IMR-90 (cell line): ENCODE results near the gene SEMG1. TPM values are rescaled to one million over a fixed set of nuclear protein-coding genes. Genes with fewer than 3 reads are reported as not detected.

Experiments
- ATAC-seq: fragments of 200-7000 bp; cut with Tn5 transposase; 2 replicates; pipeline ENCODE4 v1.9.1; 2020; ENCODE audit warnings: low read depth, mild to moderate bottlenecking, moderate library complexity
- BruUV-seq: library from RNA; stranded (reverse); fragments of 400-500 nt; replicated peaks from 2 replicates; lab custom pipeline; 2021; lab: Mats Ljungman, UMichigan
- CTCF ChIA-PET: fragments of 300-600 bp; formaldehyde crosslinking; extraction: SDS; loops from one replicate; lab custom pipeline; 2021; ENCODE audit warnings: antibody characterized with exemption; lab: Yijun Ruan, JAX
- POLR2A ChIA-PET: fragments of 300-600 bp; sonication (Branson Sonifier 250); formaldehyde crosslinking; loops from one replicate; lab custom pipeline; 2022; ENCODE audit warnings: antibody characterized with exemption; ENCODE audit not compliant: unreplicated experiment; lab: Charles Lee
- DNase-seq: peaks from one replicate; pipeline ENCODE4 v3.0.0; 2013
- H2AFZ ChIP-seq: replicated peaks from 2 replicates; pipeline ENCODE3; 2013; ENCODE audit warnings: low read length, mild to moderate bottlenecking; ENCODE audit not compliant: poor library complexity
- H2AK5ac ChIP-seq: 2 replicates; pipeline ENCODE4 v1.6.1; 2013; ENCODE audit warnings: low read depth, low read length, inconsistent platforms
- H2AK9ac ChIP-seq: replicated peaks from 2 replicates; pipeline ENCODE3; 2013; ENCODE audit warnings: mild to moderate bottlenecking, low read depth, low read length, moderate library complexity; ENCODE audit not compliant: poor library complexity
- H2BK120ac ChIP-seq: 2 replicates; pipeline ENCODE4 v1.6.1; 2013; ENCODE audit warnings: low read depth, low read length, inconsistent platforms
- H2BK15ac ChIP-seq: 3 replicates; pipeline ENCODE4 v1.6.1; 2013; ENCODE audit warnings: low read depth, low read length, inconsistent platforms
- H2BK20ac ChIP-seq: 2 replicates; pipeline ENCODE4 v1.6.1; 2013; ENCODE audit warnings: low read depth, mild to moderate bottlenecking, inconsistent platforms, low read length, moderate library complexity
- H2BK5ac ChIP-seq: 2 replicates; pipeline ENCODE4 v1.6.1; 2013; ENCODE audit warnings: mild to moderate bottlenecking, low read depth, low read length, inconsistent platforms; ENCODE audit not compliant: poor library complexity, severe bottlenecking
- H3K14ac ChIP-seq: replicated peaks from 2 replicates; pipeline ENCODE4 v1.6.1; 2013; ENCODE audit warnings: low read depth, low read length, inconsistent platforms
- H3K18ac ChIP-seq: 2 replicates; pipeline ENCODE4 v1.6.1; 2013; ENCODE audit warnings: low read depth, low read length, control low read depth
- H3K23ac ChIP-seq: 2 replicates; pipeline ENCODE4 v1.6.1; 2013; ENCODE audit warnings: low read depth, low read length, inconsistent platforms
- H3K27ac ChIP-seq: 2 replicates; pipeline ENCODE4 v1.5.1; 2013; ENCODE audit warnings: mild to moderate bottlenecking, control low read depth, low read length; ENCODE audit not compliant: insufficient read depth
- H3K27me3 ChIP-seq: 2 replicates; pipeline ENCODE4 v1.6.1; 2013; ENCODE audit warnings: low read length; ENCODE audit not compliant: control insufficient read depth, insufficient read depth
- H3K36me3 ChIP-seq: 2 replicates; pipeline ENCODE4 v1.6.1; 2013; ENCODE audit warnings: low read length, mixed read lengths; ENCODE audit not compliant: control insufficient read depth, insufficient read depth
- H3K4ac ChIP-seq: 2 replicates; pipeline ENCODE4 v1.6.1; 2013; ENCODE audit warnings: low read depth, low read length, inconsistent platforms
- H3K4me1 ChIP-seq: 2 replicates; pipeline ENCODE4 v1.6.1; 2013; ENCODE audit warnings: low read length, mixed read lengths; ENCODE audit not compliant: control insufficient read depth, insufficient read depth
- H3K4me2 ChIP-seq: 2 replicates; pipeline ENCODE4 v1.6.1; 2013; ENCODE audit warnings: low read depth, mild to moderate bottlenecking, control low read depth, low read length, moderate library complexity
- H3K4me3 ChIP-seq: 2 replicates; pipeline ENCODE4 v1.5.1; 2013; ENCODE audit warnings: low read depth, mild to moderate bottlenecking, control low read depth, low read length, moderate library complexity; ENCODE audit not compliant: insufficient read depth
- H3K56ac ChIP-seq: 2 replicates; pipeline ENCODE4 v1.6.1; 2013; ENCODE audit warnings: low read length, inconsistent platforms; ENCODE audit not compliant: insufficient read depth; ENCODE audit errors: extremely low read depth
- H3K79me1 ChIP-seq, 2 experiments: 2 replicates each; pipeline ENCODE4 v1.6.1; 2013; ENCODE audit warnings: low read length in 2 of 2, inconsistent platforms in 1 of 2, low read depth in 1 of 2
- H3K9ac ChIP-seq: 2 replicates; pipeline ENCODE4 v1.6.1; 2013; ENCODE audit warnings: low read depth, low read length, control low read depth
- H3K9me1 ChIP-seq: 2 replicates; pipeline ENCODE4 v1.6.1; 2013; ENCODE audit warnings: low read length, inconsistent platforms; ENCODE audit not compliant: insufficient read depth
- H3K9me3 ChIP-seq: 2 replicates; pipeline ENCODE4 v1.6.1; 2013; ENCODE audit warnings: low read length; ENCODE audit not compliant: control insufficient read depth, insufficient read depth
- H4K20me1 ChIP-seq: 2 replicates; pipeline ENCODE4 v1.6.1; 2013; ENCODE audit warnings: low read length, inconsistent platforms; ENCODE audit not compliant: insufficient read depth
- H4K5ac ChIP-seq: 2 replicates; pipeline ENCODE4 v1.6.1; 2013; ENCODE audit warnings: mild to moderate bottlenecking, low read depth, low read length, control low read depth
- H4K8ac ChIP-seq, 2 experiments: 2 replicates each; pipeline ENCODE4 v1.6.1; 2013; ENCODE audit warnings: low read depth in 2 of 2, low read length in 2 of 2, control low read depth in 1 of 2, inconsistent platforms in 1 of 2
- H4K91ac ChIP-seq: 2 replicates; pipeline ENCODE4 v1.6.1; 2013; ENCODE audit warnings: low read depth, low read length, inconsistent platforms; ENCODE audit not compliant: insufficient read depth
- RAD21 ChIP-seq: IDR thresholded peaks from 2 replicates; pipeline ENCODE4 v1.6.1; 2012; ENCODE audit warnings: low read length, improper control_type of control experiment
- WGBS, 2 experiments: methylation state at CpG; one replicate each; pipeline versions ENCODE4 v1.1.5 to v1.1.7; 2013; ENCODE audit warnings: missing lambda C conversion rate in 2 of 2; ENCODE audit not compliant: insufficient read length in 1 of 2; ENCODE audit errors: extremely low coverage in 2 of 2; 5-methylcytosine and 5-hydroxymethylcytosine counted together
- dilution Hi-C: fragments of 300-500 bp; cut with HindIII; formaldehyde crosslinking; loops from one replicate; pipeline ENCODE4 v1.14.3; 2018; ENCODE audit warnings: low sequenced_read_pairs; ENCODE audit not compliant: unreplicated experiment
- in situ Hi-C: fragments of 300-500 bp; cut with MboI; formaldehyde crosslinking; loops from 3 replicates; pipeline ENCODE4 v1.14.3; 2019; ENCODE audit warnings: low sequenced_read_pairs, inconsistent platforms, mixed read lengths
- intact Hi-C: fragments of 100-400 bp; cut with micrococcal nuclease; formaldehyde crosslinking; loops from 2 replicates; pipeline ENCODE4 v1.10.0; 2022
- polyA plus RNA-seq, 3 experiments: library from polyadenylated mRNA; depleted of rRNA; stranded (reverse); fragments of >200 nt; gene quantifications; 2 replicates each; pipeline ENCODE4 v1.2.3, GENCODE V29; 2012; ENCODE audit warnings: low replicate concordance in 1 of 3
- total RNA-seq: library from RNA; depleted of rRNA; stranded (reverse); fragments of >200 nt; gene quantifications from 2 replicates; pipeline ENCODE4 v1.2.3, GENCODE V29; 2012

Gene SEMG1
- total and polyA plus RNA-seq, 2 of the 4 experiments (the other 2 are of a cell fraction): not detected

DNA sequence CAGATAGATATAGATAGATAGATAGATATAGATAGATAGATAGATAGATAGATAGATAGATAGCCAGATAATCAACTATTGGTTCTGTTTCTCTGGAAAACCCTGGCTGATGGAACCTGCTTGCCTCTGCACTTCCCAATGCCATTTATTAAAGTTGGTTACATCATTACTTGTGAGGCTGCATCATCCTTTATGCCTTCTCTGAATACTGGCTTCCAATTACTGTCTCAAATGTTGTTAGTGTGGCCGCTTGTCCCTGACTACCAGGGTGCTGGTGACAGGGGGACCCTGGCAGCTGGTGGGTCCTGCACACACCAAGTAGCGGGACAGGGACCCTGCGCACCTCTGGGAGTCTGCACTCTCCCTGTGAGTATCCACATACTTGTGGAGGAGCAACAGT, 51.4 kb downstream of the SEMG1 start:
- H3K56ac ChIP-seq: no peak overlapping the region
- WGBS, 2 experiments: no CpG with 5 or more reads among the region's 3 CpGs
- no peak overlapping the region for H2BK120ac ChIP-seq
- no peaks in the 10 kb centered on the region for H4K20me1 ChIP-seq
- no peak overlapping the region for H3K23ac ChIP-seq
- no peak overlapping the region for H3K14ac ChIP-seq
- no peak overlapping the region for H4K5ac ChIP-seq
- H3K9me1 ChIP-seq: no peaks in the 10 kb centered on the region
- H3K79me1 ChIP-seq: no peaks in the 10 kb centered on the region
- intact Hi-C loops: no loop called here
- no peak overlapping the region for H4K91ac ChIP-seq
- H3K4me3 ChIP-seq: no peak overlapping the region
- dilution Hi-C loops: no loop called here
- H2BK5ac ChIP-seq: no peak overlapping the region
- no peak overlapping the region for H3K18ac ChIP-seq
- in situ Hi-C loops: no loop called here
- H3K4me2 ChIP-seq: no peak overlapping the region
- no peak for DNase-seq
- H3K27ac ChIP-seq: no peak overlapping the region
- H2AFZ ChIP-seq: no peak overlapping the region
- H2BK15ac ChIP-seq: no peak overlapping the region
- H2AK9ac ChIP-seq: no peak overlapping the region
- no peak overlapping the region for H2AK5ac ChIP-seq
- H3K4me1 ChIP-seq: no peaks in the 10 kb centered on the region
- POLR2A ChIA-PET: no interaction called here
- H2BK20ac ChIP-seq: no peak overlapping the region
- H3K4ac ChIP-seq: no peak overlapping the region
- H3K9ac ChIP-seq: no peak overlapping the region
- no peak for TF ChIP-seq RAD21
- no peaks in the 10 kb centered on the region for H3K9me3 ChIP-seq
- H3K36me3 ChIP-seq: no peaks in the 10 kb centered on the region
- H3K27me3 ChIP-seq: peaks cover 10% of the 10 kb centered on the region
- CTCF ChIA-PET: no interaction called here
- H4K8ac ChIP-seq: no peak overlapping the region
- no TSS peak for BruUV-seq
- no peak for ATAC-seq
